A549 (cell line): Measurements from ENCODE around the gene TRAF3.

Experiments
- CTCF ChIP-seq: fragments of >200 bp; sonication (Bioruptor Twin); formaldehyde crosslinking; IDR thresholded peaks from 3 replicates; pipeline ENCODE4 v1.5.1; 2016
- RAD21 ChIP-seq, 2 experiments: fragments of >200 bp in 1 of 2; sonication (Bioruptor Twin) in 1 of 2; formaldehyde crosslinking in 1 of 2; IDR thresholded peaks in 1 of 2; conservative IDR thresholded peaks in 1 of 2; 2 replicates in 1 of 2; 3 replicates in 1 of 2; pipeline ENCODE4 v1.6.1; 2012 to 2018; ENCODE audit warnings: inconsistent platforms in 1 of 2
- SREBF2 ChIP-seq: fragments of 450-650 bp; IDR thresholded peaks from 2 replicates; pipeline ENCODE4 v1.6.1; 2014; ENCODE audit warnings: mild to moderate bottlenecking, moderate library complexity

- TF ChIP-seq SREBF2 (no peak), CTCF (no peak), RAD21 (conservative IDR thresholded peaks at IDR 0.05 in 1 of 2, IDR thresholded peaks at IDR 0.05 in 1 of 2) (no peak)
Observed at GRCh38 chr14:102752239-102752847, 24.9 kb upstream of the TRAF3 start.
